Endodermal cell (in vitro differentiated cells): ENCODE results near the gene RPL34. TPM values are rescaled to one million over a fixed set of nuclear protein-coding genes. Genes with fewer than 3 reads are reported as not detected.
A peak's percentile ranks its signal among the peaks of the same experiment; 100 is the strongest.

ENCODE experiments used
- DNase-seq: peaks from one replicate; pipeline ENCODE4 v3.0.0-alpha.2; 2017
- H3K27ac ChIP-seq: 2 replicates; pipeline ENCODE4 v1.5.1; 2013; ENCODE audit warnings: mild to moderate bottlenecking, low read depth, low read length, moderate library complexity
- H3K27me3 ChIP-seq: 2 replicates; pipeline ENCODE4 v1.6.1; 2013; ENCODE audit warnings: mild to moderate bottlenecking, low read length, moderate library complexity; ENCODE audit not compliant: insufficient read depth, control insufficient read depth, poor library complexity, severe bottlenecking
- H3K36me3 ChIP-seq: 2 replicates; pipeline ENCODE4 v1.7.0; 2013; ENCODE audit warnings: mild to moderate bottlenecking, low read length, moderate library complexity; ENCODE audit not compliant: control insufficient read depth, insufficient read depth
- H3K4me1 ChIP-seq: one replicate; pipeline ENCODE4 v1.7.0; 2013; ENCODE audit warnings: low read length; ENCODE audit not compliant: control insufficient read depth, insufficient read depth
- H3K4me3 ChIP-seq: 2 replicates; pipeline ENCODE4 v1.5.1; 2013; ENCODE audit warnings: mild to moderate bottlenecking, low read length, moderate library complexity
- H3K9ac ChIP-seq: 2 replicates; pipeline ENCODE4 v1.6.1; 2013; ENCODE audit warnings: mild to moderate bottlenecking, low read length, moderate library complexity; ENCODE audit not compliant: poor library complexity, severe bottlenecking; ENCODE audit errors: extremely low read depth
- H3K9me3 ChIP-seq: 2 replicates; pipeline ENCODE4 v1.6.1; 2013; ENCODE audit warnings: mild to moderate bottlenecking, low read length, moderate library complexity; ENCODE audit not compliant: control insufficient read depth
- H3K27ac Mint-ChIP-seq: 2 replicates; pipeline ENCODE4 v1.8.0; 2020; ENCODE audit warnings: mixed read lengths
- H3K27me3 Mint-ChIP-seq: 2 replicates; pipeline ENCODE4 v1.8.0; 2021; ENCODE audit warnings: mild to moderate bottlenecking, mixed read lengths; ENCODE audit not compliant: insufficient read depth
- H3K36me3 Mint-ChIP-seq: 2 replicates; pipeline ENCODE4 v1.8.0; 2020; ENCODE audit warnings: low read depth, mixed read lengths
- H3K4me1 Mint-ChIP-seq: 2 replicates; pipeline ENCODE4 v1.8.0; 2020; ENCODE audit warnings: mixed read lengths
- H3K4me3 Mint-ChIP-seq: 2 replicates; pipeline ENCODE4 v1.8.0; 2020; ENCODE audit warnings: mild to moderate bottlenecking, moderate library complexity, mixed read lengths
- H3K9me3 Mint-ChIP-seq: 2 replicates; pipeline ENCODE4 v1.8.0; 2020; ENCODE audit warnings: mild to moderate bottlenecking, mixed read lengths
- WGBS, 2 experiments: methylation state at CpG; one replicate each; pipeline versions ENCODE4 v1.1.5 to v1.1.7; 2013; ENCODE audit warnings: missing lambda C conversion rate in 2 of 2, mixed read lengths in 1 of 2; ENCODE audit not compliant: insufficient coverage in 1 of 2, insufficient read length in 1 of 2; 5-methylcytosine and 5-hydroxymethylcytosine counted together
- total RNA-seq, 2 donors: library from RNA; stranded (reverse); fragmentation: NEBNext Ultra II Directional in 1 of 2; extraction: Animal tissue kit (Norgen Biotek cat#: 25700) in 1 of 2; gene quantifications; 2 replicates in 1 of 2; 3 replicates in 1 of 2; pipeline ENCODE4 v1.2.1, GENCODE V29; 2021
- TF ChIP-seq, protein P1 (sequence below): fragments of 200-600 bp; sonication (generic); conservative IDR thresholded peaks from 2 replicates; pipeline ENCODE4 v1.5.0; 2021; ENCODE audit warnings: antibody characterized with exemption, mild to moderate bottlenecking

RPL34 gene
- total RNA-seq, 2 donors from 2014 or later = 1,014 to 1,108 TPM

DNA sequence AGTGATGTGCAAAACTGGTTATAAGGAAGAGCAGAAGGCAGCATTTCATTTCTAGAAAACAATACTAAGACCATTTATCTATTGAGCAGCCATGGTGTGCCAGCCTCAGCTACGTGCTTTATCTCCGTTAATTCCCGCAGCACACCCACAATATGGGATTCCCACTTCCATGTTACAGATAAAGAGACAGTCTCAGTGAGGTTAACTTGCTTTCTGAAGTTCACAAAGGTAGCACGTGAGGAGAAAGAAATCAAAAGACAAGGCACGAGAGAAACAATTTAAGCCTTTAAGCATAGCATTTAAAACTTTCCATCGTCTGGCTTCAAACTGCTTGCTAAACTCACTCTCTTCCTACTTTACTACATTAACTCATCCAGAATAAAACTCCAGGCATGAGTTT lies 8.0 kb upstream of the RPL34 start:
- no peak overlapping the region for H3K4me3 Mint-ChIP-seq
- H3K36me3 Mint-ChIP-seq = peaks cover 3% of the 10 kb centered on the region
- TF ChIP-seq, protein P1, sequence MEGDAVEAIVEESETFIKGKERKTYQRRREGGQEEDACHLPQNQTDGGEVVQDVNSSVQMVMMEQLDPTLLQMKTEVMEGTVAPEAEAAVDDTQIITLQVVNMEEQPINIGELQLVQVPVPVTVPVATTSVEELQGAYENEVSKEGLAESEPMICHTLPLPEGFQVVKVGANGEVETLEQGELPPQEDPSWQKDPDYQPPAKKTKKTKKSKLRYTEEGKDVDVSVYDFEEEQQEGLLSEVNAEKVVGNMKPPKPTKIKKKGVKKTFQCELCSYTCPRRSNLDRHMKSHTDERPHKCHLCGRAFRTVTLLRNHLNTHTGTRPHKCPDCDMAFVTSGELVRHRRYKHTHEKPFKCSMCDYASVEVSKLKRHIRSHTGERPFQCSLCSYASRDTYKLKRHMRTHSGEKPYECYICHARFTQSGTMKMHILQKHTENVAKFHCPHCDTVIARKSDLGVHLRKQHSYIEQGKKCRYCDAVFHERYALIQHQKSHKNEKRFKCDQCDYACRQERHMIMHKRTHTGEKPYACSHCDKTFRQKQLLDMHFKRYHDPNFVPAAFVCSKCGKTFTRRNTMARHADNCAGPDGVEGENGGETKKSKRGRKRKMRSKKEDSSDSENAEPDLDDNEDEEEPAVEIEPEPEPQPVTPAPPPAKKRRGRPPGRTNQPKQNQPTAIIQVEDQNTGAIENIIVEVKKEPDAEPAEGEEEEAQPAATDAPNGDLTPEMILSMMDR = no peak
- H3K27me3 Mint-ChIP-seq = no peaks in the 10 kb centered on the region
- H3K27ac Mint-ChIP-seq = no peak overlapping the region
- Histone ChIP-seq H3K4me3 (no peak overlapping the region), H3K4me1 (peaks cover 4% of the 10 kb centered on the region), H3K9me3 (peaks cover 18% of the 10 kb centered on the region), H3K27me3 (no peaks in the 10 kb centered on the region), H3K36me3 (no peaks in the 10 kb centered on the region), H3K9ac (no peak overlapping the region), H3K27ac (no peak overlapping the region)
- peaks cover 15% of the 10 kb centered on the region for H3K9me3 Mint-ChIP-seq
- 87 to 91% methylated on average over 4 to 6 of the region's 6 CpGs for WGBS, 2 experiments
- H3K4me1 Mint-ChIP-seq = peaks cover 7% of the 10 kb centered on the region
- DNase-seq = no peak

DNA sequence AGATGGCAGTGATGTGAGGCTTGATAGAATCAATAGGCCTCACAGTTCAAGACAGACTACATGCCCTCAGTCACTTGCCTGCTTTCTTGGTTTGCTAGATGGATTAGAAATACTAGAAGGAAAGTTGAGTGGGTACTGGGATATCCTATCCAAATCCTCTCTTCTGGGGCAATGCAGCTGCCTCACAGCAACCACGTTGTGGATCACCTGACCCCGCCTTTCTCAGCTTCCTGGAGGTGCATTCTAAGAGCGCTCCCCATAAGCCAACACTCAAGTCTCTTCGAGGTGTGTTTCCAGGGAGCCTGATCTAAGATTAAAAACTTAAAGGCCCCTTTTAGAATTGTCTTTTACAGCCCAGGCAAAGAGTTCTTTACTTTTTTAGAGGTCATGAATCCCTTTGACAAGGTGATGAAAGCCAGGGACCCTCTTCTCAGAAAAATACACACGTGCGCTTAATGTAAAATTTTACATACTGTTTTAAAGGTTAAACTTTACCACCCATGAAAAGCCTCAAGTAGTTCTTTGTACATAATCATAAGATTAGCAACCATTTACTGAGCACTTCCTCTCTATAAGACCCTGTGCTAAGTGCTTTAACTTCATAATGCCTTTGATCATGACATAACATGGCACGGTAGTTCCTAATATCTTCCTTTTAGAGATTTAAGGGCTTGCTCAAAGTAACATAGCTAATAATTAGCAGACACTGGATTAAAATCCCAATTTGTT lies 840 bp upstream of the RPL34 start:
- H3K4me1 ChIP-seq = peaks cover 3% of the 10 kb centered on the region
- peaks cover 38% of the 10 kb centered on the region for H3K4me1 Mint-ChIP-seq
- H3K27me3 Mint-ChIP-seq = no peaks in the 10 kb centered on the region
- TF ChIP-seq, protein P1 = no peak
- peaks cover 30% of the 10 kb centered on the region for H3K36me3 ChIP-seq
- no peak overlapping the region for H3K9ac ChIP-seq
- peak overlapping the region; percentile 99 for H3K4me3 ChIP-seq
- peaks cover 36% of the 10 kb centered on the region for H3K36me3 Mint-ChIP-seq
- 87 to 92% methylated on average over 7 of the region's 7 CpGs for WGBS, 2 experiments
- no peak overlapping the region for H3K27ac ChIP-seq
- H3K9me3 Mint-ChIP-seq = peaks cover 15% of the 10 kb centered on the region
- peak; percentile 44 for DNase-seq
- H3K9me3 ChIP-seq = peaks cover 18% of the 10 kb centered on the region
- no peaks in the 10 kb centered on the region for H3K27me3 ChIP-seq
- peak overlapping the region; percentile 99 for H3K4me3 Mint-ChIP-seq
- peak overlapping the region; percentile 98 for H3K27ac Mint-ChIP-seq

DNA sequence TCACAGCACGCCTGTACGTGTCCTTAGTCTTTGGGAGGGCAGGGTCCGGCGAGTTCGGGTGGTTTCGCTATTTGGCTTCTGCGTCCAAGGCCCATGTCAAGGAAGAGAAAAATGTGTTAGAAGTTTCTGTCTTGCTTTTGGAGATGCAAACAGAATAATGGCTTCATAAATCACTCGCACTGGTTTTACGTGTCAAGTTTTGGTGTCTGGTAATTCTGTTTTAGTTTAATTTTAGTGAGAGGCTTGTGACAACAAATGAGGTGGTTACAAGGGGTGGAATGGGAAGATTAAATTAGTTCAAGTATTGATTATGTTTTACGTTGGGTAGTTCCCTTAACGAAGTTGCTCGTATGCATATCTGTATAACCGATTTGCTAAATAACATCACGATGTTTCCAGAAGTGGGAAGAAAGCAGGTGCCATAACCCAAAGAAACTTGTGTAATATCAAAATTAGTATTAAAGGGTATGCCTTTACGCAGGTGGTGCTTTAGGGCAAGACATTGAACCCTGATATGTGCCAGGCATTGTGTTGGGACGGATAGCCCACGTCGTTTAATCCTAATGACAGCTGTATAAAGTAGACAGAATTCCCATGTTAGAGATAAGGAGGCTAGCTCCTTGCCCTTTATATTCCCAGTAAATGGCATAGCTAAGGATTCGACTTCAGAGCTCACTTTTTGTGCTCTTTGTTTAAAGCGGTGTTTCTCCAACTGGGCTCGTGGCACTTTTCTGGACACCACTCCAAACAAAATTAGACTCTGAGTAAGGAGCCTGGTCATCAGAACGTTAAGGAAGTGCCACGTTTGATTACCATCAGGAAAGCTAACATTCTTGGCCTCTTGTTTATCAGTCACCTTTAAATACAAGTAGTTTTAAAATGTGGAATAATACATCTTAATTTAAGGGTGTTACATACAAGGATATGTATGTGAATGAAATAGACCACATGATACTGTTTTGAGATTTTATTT lies 843 bp downstream of the RPL34 start:
- Histone ChIP-seq H3K9ac (peak overlapping the region; percentile 98), H3K4me3 (peak overlapping the region; percentile 99), H3K36me3 (peaks cover 47% of the 10 kb centered on the region), H3K9me3 (peaks cover 3% of the 10 kb centered on the region), H3K4me1 (peaks cover 3% of the 10 kb centered on the region), H3K27ac (peak overlapping the region; percentile 81), H3K27me3 (no peaks in the 10 kb centered on the region)
- TF ChIP-seq, protein P1 = no peak
- Mint-ChIP-seq H3K9me3 (peaks cover 10% of the 10 kb centered on the region), H3K27ac (peak overlapping the region; percentile 98), H3K4me1 (peaks cover 39% of the 10 kb centered on the region), H3K36me3 (peaks cover 52% of the 10 kb centered on the region), H3K27me3 (no peaks in the 10 kb centered on the region), H3K4me3 (peak overlapping the region; percentile 99)
- DNase-seq = no peak
- 11 to 13% methylated on average over 18 to 23 of the region's 23 CpGs for WGBS, 2 experiments
